MM.1S (cell line): ENCODE data around the gene NBEAL2.

Experiments
- DNase-seq: peaks from one replicate; pipeline ENCODE4 v3.0.0-alpha.2; 2015
- H2AFZ ChIP-seq: fragments of 300-600 bp; sonication (generic); 2 replicates; pipeline ENCODE4 v1.6.0; 2016; ENCODE audit warnings: antibody characterized with exemption, low read length
- H3F3A ChIP-seq: fragments of 300-600 bp; sonication (generic); 2 replicates; pipeline ENCODE4 v1.6.1; 2016; ENCODE audit warnings: mild to moderate bottlenecking, antibody characterized with exemption, low read length, moderate library complexity, mixed read lengths; ENCODE audit not compliant: insufficient read depth
- H3K27ac ChIP-seq: fragments of 300-600 bp; sonication (generic); 2 replicates; pipeline ENCODE4 v1.5.1; 2016; ENCODE audit warnings: mild to moderate bottlenecking, low read length
- H3K27me3 ChIP-seq: fragments of 300-600 bp; sonication (generic); replicated peaks from 2 replicates; pipeline ENCODE4 v1.6.0; 2016; ENCODE audit warnings: low read length; ENCODE audit not compliant: insufficient read depth
- H3K36me3 ChIP-seq: fragments of 300-600 bp; sonication (generic); replicated peaks from 2 replicates; pipeline ENCODE4 v1.6.1; 2016; ENCODE audit warnings: mild to moderate bottlenecking, low read length, mixed read lengths; ENCODE audit not compliant: insufficient read depth
- H3K4me1 ChIP-seq: fragments of 300-600 bp; sonication (generic); 2 replicates; pipeline ENCODE4 v1.6.1; 2016; ENCODE audit warnings: low read length, mixed read lengths
- H3K4me2 ChIP-seq: fragments of 300-600 bp; sonication (generic); 2 replicates; pipeline ENCODE4 v1.6.0; 2016; ENCODE audit warnings: low read depth, low read length
- H3K4me3 ChIP-seq: fragments of 300-600 bp; sonication (generic); 2 replicates; pipeline ENCODE4 v1.5.1; 2016; ENCODE audit warnings: low read length, mixed read lengths
- H3K79me2 ChIP-seq: fragments of 300-600 bp; sonication (generic); 2 replicates; pipeline ENCODE4 v1.6.1; 2016; ENCODE audit warnings: mixed run types, low read length, mixed read lengths
- H3K9ac ChIP-seq: fragments of 300-600 bp; sonication (generic); 2 replicates; pipeline ENCODE4 v1.6.1; 2016; ENCODE audit warnings: low read length, mixed read lengths
- H3K9me2 ChIP-seq: fragments of 300-600 bp; sonication (generic); replicated peaks from 2 replicates; pipeline ENCODE4 v1.6.1; 2016; ENCODE audit warnings: mild to moderate bottlenecking, low read length, mixed read lengths; ENCODE audit not compliant: insufficient read depth
- H3K9me3 ChIP-seq: fragments of 300-600 bp; sonication (generic); replicated peaks from 2 replicates; pipeline ENCODE4 v1.6.1; 2016; ENCODE audit warnings: mild to moderate bottlenecking, low read length, mixed read lengths; ENCODE audit not compliant: insufficient read depth
- H4K20me1 ChIP-seq: fragments of 300-600 bp; sonication (generic); 2 replicates; pipeline ENCODE4 v1.6.1; 2016; ENCODE audit warnings: mild to moderate bottlenecking, low read length, moderate library complexity, mixed read lengths; ENCODE audit not compliant: insufficient read depth
- CTCF ChIP-seq: fragments of 300-600 bp; sonication (generic); IDR thresholded peaks from 2 replicates; pipeline ENCODE4 v1.5.1; 2016; ENCODE audit warnings: antibody characterized with exemption, low read length, mixed read lengths
- EZH2 ChIP-seq: fragments of 300-600 bp; sonication (generic); optimal IDR thresholded peaks from 2 replicates; pipeline ENCODE3; 2017; ENCODE audit warnings: low read depth, mild to moderate bottlenecking, antibody characterized with exemption, low read length, mixed read lengths
- EZH2phosphoT487 ChIP-seq: fragments of 300-600 bp; sonication (generic); IDR thresholded peaks from 2 replicates; pipeline ENCODE4 v1.6.1; 2018; ENCODE audit warnings: antibody characterized with exemption, low read length

The NBEAL2 gene

GRCh38 chr3:46990573-46991374, 11.3 kb downstream of the NBEAL2 start:
- Histone ChIP-seq H3K27me3 (no peaks in the 10 kb centered on the region), H3K79me2 (peaks cover 44% of the 10 kb centered on the region), H3K9me3 (no peaks in the 10 kb centered on the region), H3K4me2 (no peak overlapping the region), H3K4me1 (peaks cover 32% of the 10 kb centered on the region), H3K4me3 (no peak overlapping the region), H3K9ac (no peak overlapping the region), H3F3A (peaks cover 12% of the 10 kb centered on the region), H2AFZ (no peak overlapping the region), H3K27ac (no peak overlapping the region), H4K20me1 (no peaks in the 10 kb centered on the region), H3K36me3 (no peaks in the 10 kb centered on the region), H3K9me2 (no peaks in the 10 kb centered on the region)
- TF ChIP-seq EZH2 (no peak), EZH2phosphoT487 (no peak), CTCF (no peak)
- no peak for DNase-seq

GRCh38 chr3:46991406-46992165, 12.1 kb downstream of the NBEAL2 start:
- Histone ChIP-seq H3K4me2 (no peak overlapping the region), H3K9ac (no peak overlapping the region), H4K20me1 (no peaks in the 10 kb centered on the region)

GRCh38 chr3:46992231-46992630, 12.8 kb downstream of the NBEAL2 start:
- no peaks in the 10 kb centered on the region for H3K9me3 ChIP-seq
- no peak for DNase-seq
- H3K4me1 ChIP-seq: peaks cover 17% of the 10 kb centered on the region
- H3K27me3 ChIP-seq: no peaks in the 10 kb centered on the region
- H3K27ac ChIP-seq: no peak overlapping the region
- H3K9ac ChIP-seq: no peak overlapping the region
- TF ChIP-seq EZH2phosphoT487: no peak
- TF ChIP-seq EZH2: no peak
- no peak for TF ChIP-seq CTCF
- no peaks in the 10 kb centered on the region for H3K36me3 ChIP-seq
- no peak overlapping the region for H2AFZ ChIP-seq
- H3K4me2 ChIP-seq: no peak overlapping the region
- peaks cover 30% of the 10 kb centered on the region for H3K79me2 ChIP-seq
- no peaks in the 10 kb centered on the region for H3K9me2 ChIP-seq
- no peaks in the 10 kb centered on the region for H4K20me1 ChIP-seq
- H3K4me3 ChIP-seq: no peak overlapping the region
- H3F3A ChIP-seq: peaks cover 2% of the 10 kb centered on the region; the same call in 1 of the 2 replicates

More at GRCh38 chr3:46991406-46992165, 12.1 kb downstream of the NBEAL2 start:
- H3K9me3 ChIP-seq: no peaks in the 10 kb centered on the region
- TF ChIP-seq CTCF (no peak), EZH2 (no peak), EZH2phosphoT487 (no peak)
- no peaks in the 10 kb centered on the region for H3K9me2 ChIP-seq
- DNase-seq: no peak
- no peaks in the 10 kb centered on the region for H3K36me3 ChIP-seq
- no peak overlapping the region for H2AFZ ChIP-seq
- no peak overlapping the region for H3K27ac ChIP-seq
- H3F3A ChIP-seq: peaks cover 9% of the 10 kb centered on the region
- H3K4me3 ChIP-seq: no peak overlapping the region
- H3K27me3 ChIP-seq: no peaks in the 10 kb centered on the region
- peaks cover 24% of the 10 kb centered on the region for H3K4me1 ChIP-seq
- peaks cover 36% of the 10 kb centered on the region for H3K79me2 ChIP-seq
